PC-3 (cell line): ENCODE measurements around the gene SPP2. TPM values are rescaled to one million over a fixed set of nuclear protein-coding genes. Genes with fewer than 3 reads are reported as not detected.

Experiments used
- ATAC-seq: fragments of 200-7000 bp; cut with Tn5 transposase; 2 replicates; pipeline ENCODE4 v1.9.1; 2020; ENCODE audit warnings: mild to moderate bottlenecking, moderate library complexity
- BruUV-seq: library from RNA; stranded (reverse); fragments of 400-500 nt; replicated peaks from 2 replicates; lab custom pipeline; 2021; lab: Mats Ljungman, UMichigan
- CTCF ChIA-PET: fragments of 300-600 bp; sonication (Branson Sonifier 250); formaldehyde crosslinking; loops from one replicate; lab custom pipeline; 2022; ENCODE audit warnings: antibody characterized with exemption; lab: Charles Lee
- POLR2A ChIA-PET: fragments of 300-600 bp; sonication (Branson Sonifier 250); formaldehyde crosslinking; loops from one replicate; lab custom pipeline; 2022; ENCODE audit warnings: antibody characterized with exemption; ENCODE audit not compliant: unreplicated experiment; lab: Charles Lee
- DNase-seq: peaks from one replicate; pipeline ENCODE4 v3.0.0-alpha.2; 2015
- H2AFZ ChIP-seq: fragments of 300-600 bp; sonication (generic); 2 replicates; pipeline ENCODE4 v1.6.0; 2016; ENCODE audit warnings: antibody characterized with exemption, low read length
- H3F3A ChIP-seq: fragments of 300-600 bp; sonication (generic); one replicate; pipeline ENCODE4 v1.6.0; 2017; ENCODE audit warnings: antibody characterized with exemption, low read length, control low read depth, mild to moderate bottlenecking; ENCODE audit not compliant: unreplicated experiment
- H3K27ac ChIP-seq: fragments of 300-600 bp; sonication (generic); 2 replicates; pipeline ENCODE4 v1.5.1; 2016; ENCODE audit warnings: mild to moderate bottlenecking, low read length
- H3K27me3 ChIP-seq: fragments of 300-600 bp; sonication (generic); 2 replicates; pipeline ENCODE4 v1.6.1; 2016; ENCODE audit warnings: low read length, mixed read lengths
- H3K36me3 ChIP-seq: fragments of 300-600 bp; sonication (generic); 2 replicates; pipeline ENCODE4 v1.6.1; 2016; ENCODE audit warnings: low read depth, mixed run types, low read length, mixed read lengths
- H3K4me1 ChIP-seq: fragments of 300-600 bp; sonication (generic); 2 replicates; pipeline ENCODE4 v1.5.1; 2016; ENCODE audit warnings: low read length; ENCODE audit not compliant: insufficient read depth
- H3K4me2 ChIP-seq: fragments of 300-600 bp; sonication (generic); 2 replicates; pipeline ENCODE4 v1.6.0; 2016; ENCODE audit warnings: low read length
- H3K4me3 ChIP-seq: fragments of 300-600 bp; sonication (generic); 2 replicates; pipeline ENCODE4 v1.5.1; 2016; ENCODE audit warnings: mild to moderate bottlenecking, low read length, mixed read lengths
- H3K79me2 ChIP-seq: fragments of 300-600 bp; sonication (generic); 2 replicates; pipeline ENCODE4 v1.6.1; 2017; ENCODE audit warnings: low read length, mixed read lengths
- H3K9ac ChIP-seq: fragments of 300-600 bp; sonication (generic); 2 replicates; pipeline ENCODE4 v1.6.0; 2016; ENCODE audit warnings: mild to moderate bottlenecking, low read length
- H3K9me2 ChIP-seq: fragments of 300-600 bp; sonication (generic); replicated peaks from 2 replicates; pipeline ENCODE4 v1.6.1; 2016; ENCODE audit warnings: mixed run types, low read length, mixed read lengths
- H3K9me3 ChIP-seq: fragments of 300-600 bp; sonication (generic); 2 replicates; pipeline ENCODE4 v1.6.1; 2016; ENCODE audit warnings: low read length, mixed read lengths
- H4K20me1 ChIP-seq: fragments of 300-600 bp; sonication (generic); 2 replicates; pipeline ENCODE4 v1.6.1; 2016; ENCODE audit warnings: low read length, mixed read lengths
- CTCF ChIP-seq: fragments of 300-600 bp; sonication (generic); conservative IDR thresholded peaks from 2 replicates; pipeline ENCODE4 v1.5.1; 2017; ENCODE audit warnings: antibody characterized with exemption, low read depth, mild to moderate bottlenecking, low read length
- EZH2 ChIP-seq: fragments of 300-600 bp; sonication (generic); IDR thresholded peaks from one replicate; pipeline ENCODE4 v1.6.1; 2017; ENCODE audit warnings: antibody characterized with exemption, mild to moderate bottlenecking, low read length; ENCODE audit not compliant: unreplicated experiment
- EZH2phosphoT487 ChIP-seq: fragments of 300-600 bp; sonication (generic); IDR thresholded peaks from 2 replicates; pipeline ENCODE4 v1.6.1; 2018; ENCODE audit warnings: mild to moderate bottlenecking, antibody characterized with exemption, low read length, borderline replicate concordance
- intact Hi-C: fragments of 100-400 bp; cut with micrococcal nuclease; formaldehyde crosslinking; loops from 2 replicates; pipeline ENCODE4 v1.9.0; 2023
- total RNA-seq: library from RNA; depleted of rRNA; stranded (reverse); fragments of >200 nt; gene quantifications from 2 replicates; pipeline ENCODE4 v1.2.3, GENCODE V29; 2014

SPP2 gene
- total RNA-seq, 1 experiment from 2014 or later = not detected

DNA sequence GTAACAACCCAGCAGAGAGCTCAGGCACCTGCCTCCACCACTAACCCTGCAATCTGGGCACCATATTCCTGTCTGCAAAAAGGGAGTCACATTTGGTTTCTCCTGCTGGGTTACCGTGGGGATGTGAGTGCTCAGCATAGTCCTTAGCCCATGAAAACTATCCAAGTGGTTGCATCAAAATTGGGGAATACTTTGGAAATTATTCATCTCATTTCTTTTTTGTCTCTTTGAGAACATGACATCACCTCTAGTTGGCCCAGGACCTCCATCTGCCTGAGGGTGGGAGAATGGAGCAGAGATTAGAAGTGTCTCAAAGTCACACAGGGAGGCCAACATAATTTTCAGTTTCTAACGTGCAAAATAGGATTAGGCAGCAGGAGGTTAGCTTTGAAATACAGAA is 19.3 kb upstream of the SPP2 start:
- H3K27ac ChIP-seq = no peak overlapping the region
- no TSS peak for BruUV-seq

GRCh38 chr2:234032279-234032856 is 18.1 kb upstream of the SPP2 start:
- H3K9me3 ChIP-seq = no peaks in the 10 kb centered on the region; the same call in 1 of the 2 replicates
- H3K79me2 ChIP-seq = no peaks in the 10 kb centered on the region
- H3K9ac ChIP-seq = no peak overlapping the region
- no peak overlapping the region for H2AFZ ChIP-seq
- intact Hi-C loops = loop anchor here (5.0 kb wide), 1 partner anchor 80 kb away; no protein-coding TSS in a partner anchor
- no peaks in the 10 kb centered on the region for H3K27me3 ChIP-seq
- H3K4me1 ChIP-seq = peaks cover 28% of the 10 kb centered on the region
- H3K36me3 ChIP-seq = no peaks in the 10 kb centered on the region
- peak overlapping the region; percentile 43 for H3K27ac ChIP-seq
- H3K9me2 ChIP-seq = no peaks in the 10 kb centered on the region
- TF ChIP-seq CTCF = no peak
- no peak for TF ChIP-seq EZH2
- no peak for TF ChIP-seq EZH2phosphoT487
- H3K4me2 ChIP-seq = peak overlapping the region; percentile 3; the same call in 1 of the 2 replicates
- POLR2A ChIA-PET = no interaction called here
- no peak overlapping the region for H3K4me3 ChIP-seq
- H3F3A ChIP-seq = no peaks in the 10 kb centered on the region
- CTCF ChIA-PET = no interaction called here
- H4K20me1 ChIP-seq = no peaks in the 10 kb centered on the region
- no TSS peak for BruUV-seq
- peak; percentile 86 for DNase-seq
- peak; percentile 94 for ATAC-seq

More for the DNA sequence above, 19.3 kb upstream of the SPP2 start:
- TF ChIP-seq EZH2phosphoT487 (no peak), EZH2 (no peak), CTCF (no peak)
- H3K9ac ChIP-seq = no peak overlapping the region
- no peaks in the 10 kb centered on the region for H4K20me1 ChIP-seq
- H3K36me3 ChIP-seq = no peaks in the 10 kb centered on the region
- intact Hi-C loops = loop anchor here (5.0 kb wide), 1 partner anchor 81 kb away; no protein-coding TSS in a partner anchor
- no peak for DNase-seq
- no peaks in the 10 kb centered on the region for H3K9me2 ChIP-seq
- H3K4me1 ChIP-seq = peaks cover 28% of the 10 kb centered on the region
- H3K4me3 ChIP-seq = no peak overlapping the region
- POLR2A ChIA-PET = no interaction called here
- no peaks in the 10 kb centered on the region for H3K27me3 ChIP-seq
- no peaks in the 10 kb centered on the region for H3F3A ChIP-seq
- CTCF ChIA-PET = no interaction called here
- no peak overlapping the region for H3K4me2 ChIP-seq
- H3K9me3 ChIP-seq = no peaks in the 10 kb centered on the region; the same call in 1 of the 2 replicates
- H2AFZ ChIP-seq = no peak overlapping the region
- no peaks in the 10 kb centered on the region for H3K79me2 ChIP-seq
- no peak for ATAC-seq

DNA sequence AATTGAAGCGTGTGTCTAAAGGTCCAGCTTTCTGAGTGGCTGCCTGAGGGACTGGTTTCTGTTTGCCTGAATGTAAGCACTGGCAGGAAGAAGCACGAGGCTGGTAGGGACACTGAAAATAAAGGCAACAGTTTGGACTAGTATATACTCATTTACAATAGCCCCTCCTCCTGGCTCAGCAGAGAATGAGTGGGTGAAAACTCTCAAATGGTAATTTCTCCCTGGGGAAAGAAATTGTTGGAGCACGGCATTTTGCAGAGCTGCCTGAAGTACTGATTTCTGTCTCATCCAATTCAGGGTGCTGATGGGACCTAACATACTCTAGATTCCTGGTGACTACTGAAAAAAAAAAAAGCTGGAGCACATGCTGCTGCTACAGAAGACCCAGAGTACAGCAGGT is 17.3 kb upstream of the SPP2 start:
- intact Hi-C loops = loop anchor here (5.0 kb wide), 1 partner anchor 79 kb away; no protein-coding TSS in a partner anchor
- DNase-seq (no peak), ATAC-seq (no peak)
- no peaks in the 10 kb centered on the region for H3K9me2 ChIP-seq
- TF ChIP-seq EZH2phosphoT487 (no peak), CTCF (no peak; the same call in 1 of the 2 replicates), EZH2 (no peak)
- H3K27me3 ChIP-seq = no peaks in the 10 kb centered on the region
- no TSS peak for BruUV-seq
- H3K79me2 ChIP-seq = no peaks in the 10 kb centered on the region
- no peak overlapping the region for H2AFZ ChIP-seq
- no peaks in the 10 kb centered on the region for H3K36me3 ChIP-seq
- H3K4me3 ChIP-seq = no peak overlapping the region
- H3K4me2 ChIP-seq = no peak overlapping the region
- no peaks in the 10 kb centered on the region; the same call in 1 of the 2 replicates for H3K9me3 ChIP-seq
- peaks cover 28% of the 10 kb centered on the region for H3K4me1 ChIP-seq
- no peak overlapping the region for H3K9ac ChIP-seq
- 0 out of 2 replicates have a peak overlapping the region, but pooled peaks have one; percentile 32 for H3K27ac ChIP-seq
- H3F3A ChIP-seq = no peaks in the 10 kb centered on the region
- POLR2A ChIA-PET = no interaction called here
- CTCF ChIA-PET = no interaction called here
- no peaks in the 10 kb centered on the region for H4K20me1 ChIP-seq
